Liver (tissue), 9 donors: ENCODE measurements around the gene FEM1B. TPM values are rescaled to one million over a fixed set of nuclear protein-coding genes. Genes with fewer than 3 reads are reported as not detected.

Experiments
- DNase-seq: peaks from one replicate; pipeline ENCODE4 v3.0.0-alpha.2; 2017; ENCODE audit warnings: low spot score
- H3K27ac ChIP-seq, 2 donors: one replicate each; pipeline ENCODE4 v1.7.0; 2013; ENCODE audit warnings: inconsistent platforms in 2 of 2, low read length in 2 of 2, control low read depth in 1 of 2, low read depth in 1 of 2, mild to moderate bottlenecking in 1 of 2
- H3K27me3 ChIP-seq, 4 donors: one replicate each; pipeline versions ENCODE4 v1.6.1 to v1.7.0; 2013; ENCODE audit warnings: low read length in 3 of 4, inconsistent platforms in 1 of 4, mild to moderate bottlenecking in 1 of 4, moderate library complexity in 1 of 4; ENCODE audit not compliant: control insufficient read depth in 4 of 4, insufficient read depth in 4 of 4
- H3K36me3 ChIP-seq, 4 donors: one replicate each; pipeline versions ENCODE4 v1.6.1 to v1.7.0; 2013; ENCODE audit warnings: low read length in 3 of 4, mild to moderate bottlenecking in 3 of 4, low read depth in 1 of 4, moderate library complexity in 1 of 4; ENCODE audit not compliant: control insufficient read depth in 4 of 4, insufficient read depth in 3 of 4
- H3K4me1 ChIP-seq, 4 donors: one replicate each; pipeline versions ENCODE4 v1.6.1 to v1.7.0; 2013; ENCODE audit warnings: low read length in 3 of 4, mild to moderate bottlenecking in 3 of 4, moderate library complexity in 1 of 4; ENCODE audit not compliant: control insufficient read depth in 4 of 4, insufficient read depth in 4 of 4
- H3K4me3 ChIP-seq, 3 donors: one replicate each; pipeline versions ENCODE4 v1.6.1 to v1.7.0; 2013; ENCODE audit warnings: low read length in 3 of 3, control low read depth in 1 of 3, low read depth in 1 of 3, mild to moderate bottlenecking in 1 of 3
- H3K9ac ChIP-seq, 2 donors: one replicate each; pipeline ENCODE4 v1.7.0; 2013; ENCODE audit warnings: low read length in 2 of 2, mild to moderate bottlenecking in 2 of 2, moderate library complexity in 2 of 2, control low read depth in 1 of 2, low read depth in 1 of 2
- H3K9me3 ChIP-seq, 4 donors: one replicate each; pipeline versions ENCODE4 v1.6.1 to v1.7.0; 2013; ENCODE audit warnings: low read length in 3 of 4; ENCODE audit not compliant: control insufficient read depth in 4 of 4
- EGR1 ChIP-seq, 2 donors: IDR thresholded peaks; 2 replicates each; pipeline ENCODE4 v1.6.1; 2016 to 2018; ENCODE audit warnings: antibody characterized with exemption in 2 of 2, low read depth in 2 of 2
- FOXA1 ChIP-seq: IDR thresholded peaks from 2 replicates; pipeline ENCODE4 v1.6.1; 2016; ENCODE audit warnings: antibody characterized with exemption
- FOXA2 ChIP-seq: IDR thresholded peaks from 2 replicates; pipeline ENCODE4 v1.6.1; 2016; ENCODE audit warnings: antibody characterized with exemption
- GABPA ChIP-seq, 2 donors: IDR thresholded peaks in 1 of 2; conservative IDR thresholded peaks in 1 of 2; 2 replicates each; pipeline ENCODE4 v1.6.1; 2016; ENCODE audit warnings: antibody characterized with exemption in 2 of 2, mild to moderate bottlenecking in 1 of 2, moderate library complexity in 1 of 2
- HNF4A ChIP-seq, 2 donors: conservative IDR thresholded peaks; 2 replicates each; pipeline ENCODE4 v1.6.1; 2016; ENCODE audit warnings: antibody characterized with exemption in 2 of 2, mild to moderate bottlenecking in 2 of 2
- HNF4G ChIP-seq: IDR thresholded peaks from 2 replicates; pipeline ENCODE4 v1.6.1; 2016; ENCODE audit warnings: antibody characterized with exemption
- JUND ChIP-seq, 2 donors: IDR thresholded peaks; 2 replicates each; pipeline ENCODE4 v1.6.1; 2016; ENCODE audit warnings: antibody characterized with exemption in 2 of 2
- MAX ChIP-seq: IDR thresholded peaks from 2 replicates; pipeline ENCODE4 v1.6.1; 2016; ENCODE audit warnings: antibody characterized with exemption
- RAD21 ChIP-seq, 2 donors: IDR thresholded peaks; 2 replicates each; pipeline ENCODE4 v1.6.1; 2016; ENCODE audit warnings: antibody characterized with exemption in 2 of 2, mild to moderate bottlenecking in 2 of 2
- REST ChIP-seq: IDR thresholded peaks from 2 replicates; pipeline ENCODE4 v1.6.1; 2016; ENCODE audit warnings: antibody characterized with exemption, mild to moderate bottlenecking
- RXRA ChIP-seq, 2 donors: IDR thresholded peaks; 2 replicates each; pipeline ENCODE4 v1.6.1; 2017 to 2018; ENCODE audit warnings: antibody characterized with exemption in 2 of 2, mild to moderate bottlenecking in 1 of 2
- SP1 ChIP-seq: IDR thresholded peaks from 2 replicates; pipeline ENCODE4 v1.6.1; 2018; ENCODE audit warnings: antibody characterized with exemption, mild to moderate bottlenecking
- TAF1 ChIP-seq: conservative IDR thresholded peaks from 2 replicates; pipeline ENCODE4 v1.6.1; 2016; ENCODE audit warnings: antibody characterized with exemption, mild to moderate bottlenecking
- YY1 ChIP-seq: IDR thresholded peaks from 2 replicates; pipeline ENCODE4 v1.6.1; 2016; ENCODE audit warnings: antibody characterized with exemption, mild to moderate bottlenecking
- ZBTB33 ChIP-seq: IDR thresholded peaks from 2 replicates; pipeline ENCODE4 v1.6.1; 2016; ENCODE audit warnings: antibody characterized with exemption
- WGBS: extraction: QIAGEN DNeasy Blood & Tissue Kit; methylation state at CpG from one replicate; pipeline ENCODE4 v1.1.7; 2013; 5-methylcytosine and 5-hydroxymethylcytosine counted together
- polyA plus RNA-seq, 2 donors: library from polyadenylated mRNA; stranded (reverse) in 1 of 2; unstranded in 1 of 2; fragments of 200-250 nt in 1 of 2; fragments of >200 nt in 1 of 2; fragmentation: Nextera tagmentation in 1 of 2; extraction: Ambion mirVana in 1 of 2; gene quantifications; one replicate each; pipeline versions ENCODE4 v1.2.1 to v1.2.3, GENCODE V29; 2013 to 2015
- total RNA-seq, 2 donors: library from RNA; depleted of rRNA; stranded (reverse); fragments of >200 nt; gene quantifications; one replicate each; pipeline ENCODE4 v1.2.3, GENCODE V29; 2014
- donor health status: healthy.
- donor health status: healthy.
- donor health status: healthy.
- donor health status: healthy.
- donor health status: healthy.

FEM1B gene
- total and polyA plus RNA-seq, 4 donors, result 6.2 to 39.5 (median 17.8) TPM

GRCh38 chr15:68258692-68259091 is 18.9 kb upstream of the FEM1B start:
- Histone ChIP-seq H3K27ac (peak overlapping the region in 1 of 2 donors; percentile 12), H3K36me3 (no peaks in the 10 kb centered on the region), H3K4me1 (peaks cover 0 to 12% (median 7%) of the 10 kb centered on the region in 4 donors), H3K27me3 (no peaks in the 10 kb centered on the region), H3K9ac (no peak overlapping the region), H3K9me3 (no peaks in the 10 kb centered on the region), H3K4me3 (no peak overlapping the region)
- DNase-seq, result no peak
- no peak for TF ChIP-seq RAD21 (IDR thresholded peaks at IDR 0.05)
- no peak for TF ChIP-seq TAF1
- no peak for TF ChIP-seq JUND (IDR thresholded peaks at IDR 0.05)
- TF ChIP-seq RXRA (IDR thresholded peaks at IDR 0.05), result no peak
- TF ChIP-seq EGR1 (IDR thresholded peaks at IDR 0.05; ENCODE audit: low read depth in 2 of 2), result no peak
- no peak for TF ChIP-seq YY1
- TF ChIP-seq FOXA2, result no peak
- TF ChIP-seq HNF4A (conservative IDR thresholded peaks at IDR 0.05), result no peak
- TF ChIP-seq GABPA (IDR thresholded peaks at IDR 0.05 in 1 of 2, conservative IDR thresholded peaks at IDR 0.05 in 1 of 2), result no peak
- TF ChIP-seq FOXA1, result no peak
- no peak for TF ChIP-seq HNF4G
- no peak for TF ChIP-seq SP1
- 47% methylated on average over 4 of the region's 4 CpGs for WGBS

GRCh38 chr15:68259883-68260282 is 17.7 kb upstream of the FEM1B start:
- WGBS, result 93% methylated on average over 2 of the region's 2 CpGs

GRCh38 chr15:68261241-68261640 is 16.3 kb upstream of the FEM1B start:
- 94% methylated on average over 3 of the region's 3 CpGs for WGBS
- Histone ChIP-seq H3K4me1 (peaks cover 0 to 11% (median 6%) of the 10 kb centered on the region in 4 donors), H3K27me3 (no peaks in the 10 kb centered on the region), H3K9ac (no peak overlapping the region), H3K9me3 (no peaks in the 10 kb centered on the region), H3K27ac (no peak overlapping the region), H3K36me3 (no peaks in the 10 kb centered on the region), H3K4me3 (no peak overlapping the region)
- DNase-seq, result no peak
- no peak for TF ChIP-seq MAX
- TF ChIP-seq RAD21 (IDR thresholded peaks at IDR 0.05), result no peak
- no peak for TF ChIP-seq REST

More at GRCh38 chr15:68259883-68260282, 17.7 kb upstream of the FEM1B start:
- Histone ChIP-seq H3K4me1 (peaks cover 0 to 12% (median 7%) of the 10 kb centered on the region in 4 donors), H3K9ac (no peak overlapping the region), H3K4me3 (no peak overlapping the region), H3K27me3 (no peaks in the 10 kb centered on the region), H3K9me3 (no peaks in the 10 kb centered on the region), H3K27ac (no peak overlapping the region), H3K36me3 (no peaks in the 10 kb centered on the region)
- DNase-seq, result no peak
- TF ChIP-seq ZBTB33, result no peak
- TF ChIP-seq YY1, result no peak
- TF ChIP-seq EGR1 (IDR thresholded peaks at IDR 0.05; ENCODE audit: low read depth in 2 of 2), result no peak
- no peak for TF ChIP-seq TAF1
- no peak for TF ChIP-seq HNF4A (conservative IDR thresholded peaks at IDR 0.05)
